GM12891 (cell line): Measurements from ENCODE around the gene REV1.
"Not testable (repeated sequence)": the region's sequence is repeated elsewhere in the genome, so short reads cannot be mapped to it uniquely, and the experiment has no call there.

ENCODE experiments used
- POLR2A ChIP-seq: IDR thresholded peaks from 2 replicates; pipeline ENCODE4 v1.6.1; 2011; ENCODE audit warnings: low read depth, low read length, control low read depth
- TAF1 ChIP-seq: IDR thresholded peaks from 2 replicates; pipeline ENCODE4 v1.6.1; 2011; ENCODE audit warnings: low read depth, low read length, control low read depth

DNA sequence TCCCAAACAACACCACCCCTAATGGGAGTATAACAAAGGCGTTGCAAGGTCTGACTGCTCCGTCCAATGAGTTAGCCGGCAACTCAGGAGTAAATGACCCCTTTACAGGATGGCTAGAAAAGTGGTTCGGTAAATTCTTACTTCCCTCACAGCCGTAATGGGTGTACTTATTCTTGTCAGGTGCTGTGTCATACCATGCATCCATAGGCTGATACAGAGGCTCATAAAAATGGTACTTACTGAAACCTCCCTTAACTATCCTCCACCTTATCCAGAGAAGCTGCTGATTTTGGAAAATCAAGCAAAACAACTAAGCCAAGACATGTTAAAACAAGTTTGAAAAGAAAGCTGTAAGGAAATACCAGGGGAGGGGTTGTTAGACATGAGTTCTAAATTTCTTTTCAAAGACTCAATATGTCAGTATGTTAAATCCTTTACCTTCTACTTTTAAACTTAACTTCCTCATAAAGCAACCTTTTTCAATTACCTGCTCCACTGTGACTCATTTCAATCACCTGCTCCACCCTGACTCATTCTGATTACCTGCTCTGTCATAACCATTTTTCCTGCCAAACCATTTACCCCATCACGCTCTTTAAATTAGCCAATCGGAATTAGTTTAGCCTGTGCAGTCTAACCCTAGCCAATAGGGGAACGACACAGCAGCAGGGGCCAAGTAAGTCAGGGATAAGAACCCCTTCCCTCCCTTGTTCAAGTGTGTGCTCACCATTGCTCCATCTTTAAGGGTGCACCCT, 14.0 kb upstream of the REV1 start:
- TF ChIP-seq POLR2A, TAF1: not testable (repeated sequence)
